ENCODE measurements around the gene KRTAP5-9. TPM values are rescaled to one million over a fixed set of nuclear protein-coding genes. Genes with fewer than 3 reads are reported as not detected.

KRTAP5-9 gene, protein sequence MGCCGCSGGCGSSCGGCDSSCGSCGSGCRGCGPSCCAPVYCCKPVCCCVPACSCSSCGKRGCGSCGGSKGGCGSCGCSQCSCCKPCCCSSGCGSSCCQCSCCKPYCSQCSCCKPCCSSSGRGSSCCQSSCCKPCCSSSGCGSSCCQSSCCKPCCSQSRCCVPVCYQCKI
- total RNA-seq: not detected
- not detected for polyA plus RNA-seq
- long read RNA-seq, donor 1: 0 reads
- long read RNA-seq, donor 2: 0 reads
- long read RNA-seq, donor 3: 0 reads

DNA sequence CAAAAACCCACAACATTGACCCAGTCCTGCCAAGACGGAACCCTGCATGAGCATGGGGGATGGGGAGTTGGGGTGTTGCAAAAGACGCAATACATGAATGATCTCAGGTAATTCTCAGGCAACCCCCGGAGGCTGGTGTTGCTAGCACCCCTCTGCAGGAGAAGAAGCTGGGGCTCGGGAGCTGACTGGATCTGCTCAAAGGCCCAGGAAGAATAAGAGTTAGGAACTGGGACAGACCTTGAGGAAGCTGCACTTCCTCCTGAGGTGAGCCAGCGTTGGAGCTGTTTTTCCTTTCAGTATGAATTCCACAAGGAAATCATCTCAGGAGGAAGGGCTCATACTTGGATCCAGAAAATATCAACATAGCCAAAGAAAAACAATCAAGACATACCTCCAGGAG, at the start of gene KRTAP5-9:
Gene KRTAP5-9 (plus strand): TSS at position 301 of the 400 bp plus-strand sequence. CDS start 238 bp downstream, outside the sequence.
- intact Hi-C loops (cut with DNase I): no loop called here
- Histone ChIP-seq H3K4me3 (no peak within 1 kb of the TSS), H3K36me3 (no peaks in the 10 kb centered on the region), H3K4me1 (peaks cover 0 to 26% (median 0%) of the 10 kb centered on the region in 9 donors), H3K27ac (no peak within 1 kb of the TSS), H3K9me3 (no peaks in the 10 kb centered on the region), H3K27me3 (peaks cover 0 to 18% (median 3%) of the 10 kb centered on the region in 7 donors)
- no peak for DNase-seq
- 54 to 67% methylated on average over 5 of the region's 5 CpGs for WGBS, 2 donors
- TF ChIP-seq, protein P1, sequence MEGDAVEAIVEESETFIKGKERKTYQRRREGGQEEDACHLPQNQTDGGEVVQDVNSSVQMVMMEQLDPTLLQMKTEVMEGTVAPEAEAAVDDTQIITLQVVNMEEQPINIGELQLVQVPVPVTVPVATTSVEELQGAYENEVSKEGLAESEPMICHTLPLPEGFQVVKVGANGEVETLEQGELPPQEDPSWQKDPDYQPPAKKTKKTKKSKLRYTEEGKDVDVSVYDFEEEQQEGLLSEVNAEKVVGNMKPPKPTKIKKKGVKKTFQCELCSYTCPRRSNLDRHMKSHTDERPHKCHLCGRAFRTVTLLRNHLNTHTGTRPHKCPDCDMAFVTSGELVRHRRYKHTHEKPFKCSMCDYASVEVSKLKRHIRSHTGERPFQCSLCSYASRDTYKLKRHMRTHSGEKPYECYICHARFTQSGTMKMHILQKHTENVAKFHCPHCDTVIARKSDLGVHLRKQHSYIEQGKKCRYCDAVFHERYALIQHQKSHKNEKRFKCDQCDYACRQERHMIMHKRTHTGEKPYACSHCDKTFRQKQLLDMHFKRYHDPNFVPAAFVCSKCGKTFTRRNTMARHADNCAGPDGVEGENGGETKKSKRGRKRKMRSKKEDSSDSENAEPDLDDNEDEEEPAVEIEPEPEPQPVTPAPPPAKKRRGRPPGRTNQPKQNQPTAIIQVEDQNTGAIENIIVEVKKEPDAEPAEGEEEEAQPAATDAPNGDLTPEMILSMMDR (IDR thresholded peaks at IDR 0.05): no peak
- ATAC-seq: peak in 1 of 8 donors; percentile 35

DNA sequence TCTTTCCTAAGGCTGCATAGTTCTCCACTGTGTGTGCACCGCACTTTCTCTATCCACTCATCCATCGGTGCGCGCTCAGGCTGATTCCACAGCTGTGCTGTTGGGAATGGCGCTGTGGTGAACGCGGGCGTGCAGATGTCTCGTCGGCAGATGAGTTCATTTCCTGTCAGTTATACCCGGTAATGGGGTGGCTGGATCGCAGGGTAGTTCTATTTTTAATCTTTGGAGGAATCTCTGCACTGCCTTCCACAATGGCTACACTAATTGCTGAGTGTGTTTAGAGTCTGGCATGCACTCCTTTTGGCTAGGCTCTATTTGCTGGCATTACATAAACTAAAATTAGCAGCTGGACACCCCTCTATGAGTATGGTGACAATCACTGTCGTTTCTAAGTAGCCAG, 49.1 kb upstream of the KRTAP5-9 start:
- DNase-seq (no peak), ATAC-seq (peak in 2 of 8 donors; percentile 39 to 55)
- intact Hi-C loops (cut with DNase I): no loop called here
- no peaks in the 10 kb centered on the region for H3K27me3 ChIP-seq
- no peak overlapping the region for H3K4me3 ChIP-seq
- peaks cover 0 to 13% (median 0%) of the 10 kb centered on the region in 9 donors for H3K4me1 ChIP-seq
- peaks cover 0 to 90% (median 52%) of the 10 kb centered on the region in 9 donors for H3K36me3 ChIP-seq
- WGBS, 2 donors: 68 to 69% methylated on average over 13 of the region's 13 CpGs
- peak overlapping the region in 1 of 10 donors; percentile 24 for H3K27ac ChIP-seq
- H3K9me3 ChIP-seq: peaks cover 0 to 5% (median 0%) of the 10 kb centered on the region in 11 donors
- TF ChIP-seq, protein P1 (IDR thresholded peaks at IDR 0.05): no peak

DNA sequence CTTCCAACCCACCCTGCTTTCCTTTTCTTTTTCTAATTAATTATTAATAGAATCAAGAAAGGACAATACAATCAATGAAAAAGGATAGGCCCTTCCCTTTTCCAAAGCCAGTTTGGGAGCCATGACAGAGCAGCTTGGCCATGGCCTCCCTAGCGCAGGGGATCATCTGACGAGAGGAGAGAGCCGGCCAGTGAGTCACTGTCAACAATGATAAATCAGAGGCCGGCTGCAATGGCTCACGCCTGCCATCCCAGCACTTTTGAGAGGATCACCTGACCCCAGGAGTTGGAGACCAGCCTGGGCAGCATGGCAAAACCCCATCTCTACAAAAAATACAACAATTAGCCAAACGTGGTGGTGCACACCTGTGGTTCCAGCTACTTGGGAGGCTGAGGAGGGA, 48.7 kb upstream of the KRTAP5-9 start:
- TF ChIP-seq, protein P1 (IDR thresholded peaks at IDR 0.05): no peak
- intact Hi-C loops (cut with DNase I): no loop called here
- no peak overlapping the region for H3K4me3 ChIP-seq
- H3K36me3 ChIP-seq: peaks cover 0 to 90% (median 49%) of the 10 kb centered on the region in 9 donors
- peaks cover 0 to 5% (median 0%) of the 10 kb centered on the region in 11 donors for H3K9me3 ChIP-seq
- WGBS, 2 donors: 82 to 83% methylated on average over 6 of the region's 6 CpGs
- DNase-seq (no peak), ATAC-seq (peak in 4 of 8 donors; percentile 29 to 56 (median 46))
- peak overlapping the region in 2 of 10 donors; percentile 0 to 24 for H3K27ac ChIP-seq
- H3K4me1 ChIP-seq: peaks cover 0 to 18% (median 0%) of the 10 kb centered on the region in 9 donors
- no peaks in the 10 kb centered on the region for H3K27me3 ChIP-seq

DNA sequence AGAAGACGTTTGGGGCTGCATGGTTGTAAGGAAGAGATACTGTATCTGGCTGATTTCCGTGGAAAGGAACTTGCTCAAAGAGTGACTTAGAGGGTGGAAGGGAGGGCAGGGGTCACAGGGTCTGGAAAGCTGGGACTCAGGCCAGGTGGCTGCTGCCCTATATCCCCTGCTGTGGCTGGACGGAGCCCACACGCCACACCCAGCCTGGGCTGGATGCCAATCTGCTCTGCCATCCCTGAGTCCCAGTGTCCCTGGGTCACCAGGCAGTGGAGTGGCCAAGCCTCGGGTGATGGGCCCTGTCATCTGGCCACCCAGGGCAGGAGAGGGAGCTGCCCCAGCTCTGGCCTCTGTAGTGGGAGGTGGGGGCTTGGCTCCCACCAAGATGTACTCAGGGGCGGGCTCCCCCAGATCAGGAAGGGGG, 47.6 kb upstream of the KRTAP5-9 start:
- no peaks in the 10 kb centered on the region for H3K27me3 ChIP-seq
- intact Hi-C loops (cut with DNase I): no loop called here
- TF ChIP-seq, protein P1 (IDR thresholded peaks at IDR 0.05): no peak
- no peak overlapping the region for H3K27ac ChIP-seq
- H3K4me3 ChIP-seq: no peak overlapping the region
- 36 to 55% methylated on average over 6 of the region's 6 CpGs for WGBS, 2 donors
- peaks cover 0 to 20% (median 0%) of the 10 kb centered on the region in 9 donors for H3K4me1 ChIP-seq
- ATAC-seq (peak; percentile 59 to 89 (median 80)), DNase-seq (peak; percentile 57)
- peaks cover 0 to 88% (median 43%) of the 10 kb centered on the region in 9 donors for H3K36me3 ChIP-seq
- H3K9me3 ChIP-seq: peaks cover 0 to 5% (median 0%) of the 10 kb centered on the region in 11 donors

All from heart right ventricle (tissue), 16 donors.